Prostate gland (tissue), 2 donors: ENCODE measurements around the gene MTG1. TPM values are rescaled to one million over a fixed set of nuclear protein-coding genes. Genes with fewer than 3 reads are reported as not detected.
A peak's percentile ranks its signal among the peaks of the same experiment; 100 is the strongest.

Experiments
- DNase-seq: peaks from one replicate; pipeline ENCODE4 v3.0.0-alpha.2; 2019; ENCODE audit warnings: low spot score
- H3K27ac ChIP-seq, 2 donors: fragments of 200-600 bp; sonication (generic); 2 replicates each; pipeline ENCODE4 v1.5.1; 2017 to 2019
- H3K27me3 ChIP-seq: fragments of 200-600 bp; sonication (generic); replicated peaks from 2 replicates; pipeline ENCODE4 v1.5.1; 2019; ENCODE audit not compliant: insufficient read depth
- H3K36me3 ChIP-seq, 2 donors: fragments of 200-600 bp; sonication (generic); 1 replicate in 1 of 2; 2 replicates in 1 of 2; pipeline versions ENCODE4 v1.5.1 to v1.8.1; 2017 to 2019
- H3K4me1 ChIP-seq: fragments of 200-600 bp; sonication (generic); replicated peaks from 2 replicates; pipeline ENCODE4 v1.5.1; 2019
- H3K4me3 ChIP-seq, 2 donors: fragments of 200-600 bp; sonication (generic); 2 replicates each; pipeline ENCODE4 v1.5.1; 2017 to 2019
- H3K9me3 ChIP-seq: fragments of 200-600 bp; sonication (generic); 2 replicates; pipeline ENCODE4 v1.5.1; 2017
- POLR2A ChIP-seq: fragments of 450-650 bp; IDR thresholded peaks from one replicate; pipeline ENCODE4 v1.6.1; 2016; ENCODE audit warnings: antibody characterized with exemption, mild to moderate bottlenecking
- POLR2AphosphoS5 ChIP-seq: sonication (generic); formaldehyde crosslinking; IDR thresholded peaks from one replicate; pipeline ENCODE4 v1.6.1; 2017; ENCODE audit warnings: antibody characterized with exemption
- WGBS: methylation state at CpG from one replicate; pipeline ENCODE4 v1.1.5; 2018; 5-methylcytosine and 5-hydroxymethylcytosine counted together
- intact Hi-C: fragments of 100-400 bp; cut with DNase I; formaldehyde crosslinking; loops from one replicate; pipeline ENCODE4 v1.14.2; 2022
- total RNA-seq, 2 donors: library from RNA; depleted of rRNA; stranded (reverse); fragments of >200 nt; gene quantifications; one replicate each; pipeline ENCODE4 v1.1.0, GENCODE V29; 2016
- TF ChIP-seq, protein P1 (sequence below), 4 experiments: fragments of 200-600 bp in 2 of 4; fragments of 450-650 bp in 2 of 4; sonication (generic) in 2 of 4; IDR thresholded peaks; 1 replicate in 3 of 4; 2 replicates in 1 of 4; pipeline ENCODE4 v1.5.1; 2016 to 2019; ENCODE audit warnings: antibody characterized with exemption in 4 of 4, mild to moderate bottlenecking in 2 of 4, moderate library complexity in 2 of 4

Gene MTG1, protein sequence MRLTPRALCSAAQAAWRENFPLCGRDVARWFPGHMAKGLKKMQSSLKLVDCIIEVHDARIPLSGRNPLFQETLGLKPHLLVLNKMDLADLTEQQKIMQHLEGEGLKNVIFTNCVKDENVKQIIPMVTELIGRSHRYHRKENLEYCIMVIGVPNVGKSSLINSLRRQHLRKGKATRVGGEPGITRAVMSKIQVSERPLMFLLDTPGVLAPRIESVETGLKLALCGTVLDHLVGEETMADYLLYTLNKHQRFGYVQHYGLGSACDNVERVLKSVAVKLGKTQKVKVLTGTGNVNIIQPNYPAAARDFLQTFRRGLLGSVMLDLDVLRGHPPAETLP
- total RNA-seq: 10 to 100 TPM; 26.8 to 67.4 TPM

DNA sequence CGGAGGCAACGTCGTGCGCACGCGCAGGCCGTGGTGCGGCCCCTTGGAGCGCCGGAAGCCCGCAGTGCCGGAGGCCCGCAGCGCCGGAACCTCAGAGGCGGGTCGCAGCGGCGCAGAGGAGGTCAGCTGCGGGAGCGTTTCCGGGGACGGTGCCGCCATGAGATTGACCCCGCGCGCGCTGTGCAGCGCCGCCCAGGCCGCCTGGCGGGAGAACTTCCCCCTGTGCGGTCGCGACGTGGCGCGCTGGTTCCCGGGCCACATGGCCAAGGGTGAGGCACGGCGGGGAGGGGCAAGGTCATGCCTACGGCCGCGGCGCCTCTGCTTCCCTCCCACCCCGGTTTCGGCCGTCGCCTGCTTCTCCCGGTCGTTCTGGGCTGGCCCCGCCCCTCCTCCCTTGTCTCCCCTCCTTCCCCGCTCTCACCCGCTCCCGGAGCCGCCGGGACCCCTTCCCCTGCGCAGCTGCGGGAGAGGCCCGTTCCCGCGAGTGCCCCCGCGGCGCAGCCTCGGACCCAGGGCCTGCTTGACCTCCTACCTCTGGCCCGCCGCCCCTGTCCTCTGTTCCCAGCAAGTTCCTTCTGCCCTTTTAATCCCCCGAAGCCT is at the start of gene MTG1:
TSS of gene MTG1 (plus strand) at position 94 of the 600 bp plus-strand sequence. CDS start at position 158, 64 bp downstream.
- intact Hi-C loops: loop anchor here (2.0 kb wide), 1 partner anchor 21 kb away; the partner anchor contains the start of gene ECHS1
- H3K27ac ChIP-seq: peak within 1 kb of the TSS; percentile 64 to 78
- H3K4me3 ChIP-seq: peak within 1 kb of the TSS; percentile 80 to 97
- H3K27me3 ChIP-seq: no peaks in the 10 kb centered on the region
- peak; percentile 89 for DNase-seq
- TF ChIP-seq POLR2A: peak; percentile 70
- TF ChIP-seq, protein P1, sequence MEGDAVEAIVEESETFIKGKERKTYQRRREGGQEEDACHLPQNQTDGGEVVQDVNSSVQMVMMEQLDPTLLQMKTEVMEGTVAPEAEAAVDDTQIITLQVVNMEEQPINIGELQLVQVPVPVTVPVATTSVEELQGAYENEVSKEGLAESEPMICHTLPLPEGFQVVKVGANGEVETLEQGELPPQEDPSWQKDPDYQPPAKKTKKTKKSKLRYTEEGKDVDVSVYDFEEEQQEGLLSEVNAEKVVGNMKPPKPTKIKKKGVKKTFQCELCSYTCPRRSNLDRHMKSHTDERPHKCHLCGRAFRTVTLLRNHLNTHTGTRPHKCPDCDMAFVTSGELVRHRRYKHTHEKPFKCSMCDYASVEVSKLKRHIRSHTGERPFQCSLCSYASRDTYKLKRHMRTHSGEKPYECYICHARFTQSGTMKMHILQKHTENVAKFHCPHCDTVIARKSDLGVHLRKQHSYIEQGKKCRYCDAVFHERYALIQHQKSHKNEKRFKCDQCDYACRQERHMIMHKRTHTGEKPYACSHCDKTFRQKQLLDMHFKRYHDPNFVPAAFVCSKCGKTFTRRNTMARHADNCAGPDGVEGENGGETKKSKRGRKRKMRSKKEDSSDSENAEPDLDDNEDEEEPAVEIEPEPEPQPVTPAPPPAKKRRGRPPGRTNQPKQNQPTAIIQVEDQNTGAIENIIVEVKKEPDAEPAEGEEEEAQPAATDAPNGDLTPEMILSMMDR (IDR thresholded peaks at IDR 0.05): peak in 2 of 4 experiments; percentile 44 to 52
- TF ChIP-seq POLR2AphosphoS5: peak; percentile 86
- no peaks in the 10 kb centered on the region for H3K4me1 ChIP-seq
- WGBS: under 1% methylated on average over 50 of the region's 69 CpGs
- peaks cover 0 to 9% of the 10 kb centered on the region in 2 donors for H3K36me3 ChIP-seq
- H3K9me3 ChIP-seq: no peaks in the 10 kb centered on the region

DNA sequence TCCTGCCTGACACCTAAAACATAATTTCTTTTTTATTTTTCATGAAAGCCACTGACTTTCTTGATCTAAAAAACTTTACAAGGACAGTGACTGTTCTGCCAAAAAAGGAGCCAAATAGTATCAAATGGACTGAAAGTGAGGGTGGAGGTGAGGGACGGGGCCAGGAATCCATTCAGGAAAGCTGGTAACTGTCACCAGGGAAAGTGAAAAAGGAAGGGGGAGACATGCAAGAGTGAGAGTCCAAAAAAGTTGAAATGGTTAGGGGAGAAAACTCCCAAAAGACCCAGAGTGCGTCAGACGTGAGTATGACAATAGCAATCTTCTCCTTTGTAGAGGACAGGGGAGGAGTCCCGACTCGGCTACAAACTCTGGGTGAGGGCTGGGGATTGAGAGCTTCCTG is 49.7 kb upstream of the MTG1 start:
- intact Hi-C loops: no loop called here
- no peak overlapping the region for H3K4me3 ChIP-seq
- no peaks in the 10 kb centered on the region for H3K9me3 ChIP-seq
- TF ChIP-seq POLR2AphosphoS5 (no peak), POLR2A (no peak)
- TF ChIP-seq, protein P1 (IDR thresholded peaks at IDR 0.05): no peak
- no peak for DNase-seq
- 48% methylated on average over 5 of the region's 5 CpGs for WGBS
- H3K27ac ChIP-seq: no peak overlapping the region
- no peaks in the 10 kb centered on the region for H3K36me3 ChIP-seq
- H3K27me3 ChIP-seq: peaks cover 8% of the 10 kb centered on the region
- H3K4me1 ChIP-seq: no peaks in the 10 kb centered on the region

DNA sequence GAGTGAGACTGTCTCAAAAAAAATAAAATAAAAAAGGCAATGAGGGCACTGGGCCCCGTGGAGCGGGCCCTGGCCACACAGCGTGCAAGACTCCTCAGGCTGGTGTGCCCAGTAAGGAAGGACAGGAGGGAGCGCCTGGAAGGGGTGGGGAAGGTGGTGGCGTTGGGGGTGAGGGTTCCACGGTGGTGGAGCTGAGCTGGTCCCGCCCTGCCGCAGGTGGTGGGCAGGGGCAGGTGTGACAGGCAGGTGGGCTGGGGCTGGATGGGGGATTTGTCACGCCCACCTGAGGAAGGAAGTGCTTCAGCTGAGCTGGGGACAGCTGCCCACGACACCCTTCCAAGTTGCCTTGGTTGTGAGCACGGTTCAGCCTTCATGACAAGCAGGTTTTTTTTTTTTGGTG is 47.5 kb upstream of the MTG1 start:
- Histone ChIP-seq H3K4me3 (no peak overlapping the region), H3K27ac (no peak overlapping the region), H3K9me3 (no peaks in the 10 kb centered on the region), H3K4me1 (no peaks in the 10 kb centered on the region), H3K36me3 (no peaks in the 10 kb centered on the region), H3K27me3 (peaks cover 7% of the 10 kb centered on the region)
- DNase-seq: no peak
- intact Hi-C loops: no loop called here
- 49% methylated on average over 11 of the region's 11 CpGs for WGBS
- TF ChIP-seq POLR2AphosphoS5 (no peak), POLR2A (no peak)
- TF ChIP-seq, protein P1 (IDR thresholded peaks at IDR 0.05): no peak

DNA sequence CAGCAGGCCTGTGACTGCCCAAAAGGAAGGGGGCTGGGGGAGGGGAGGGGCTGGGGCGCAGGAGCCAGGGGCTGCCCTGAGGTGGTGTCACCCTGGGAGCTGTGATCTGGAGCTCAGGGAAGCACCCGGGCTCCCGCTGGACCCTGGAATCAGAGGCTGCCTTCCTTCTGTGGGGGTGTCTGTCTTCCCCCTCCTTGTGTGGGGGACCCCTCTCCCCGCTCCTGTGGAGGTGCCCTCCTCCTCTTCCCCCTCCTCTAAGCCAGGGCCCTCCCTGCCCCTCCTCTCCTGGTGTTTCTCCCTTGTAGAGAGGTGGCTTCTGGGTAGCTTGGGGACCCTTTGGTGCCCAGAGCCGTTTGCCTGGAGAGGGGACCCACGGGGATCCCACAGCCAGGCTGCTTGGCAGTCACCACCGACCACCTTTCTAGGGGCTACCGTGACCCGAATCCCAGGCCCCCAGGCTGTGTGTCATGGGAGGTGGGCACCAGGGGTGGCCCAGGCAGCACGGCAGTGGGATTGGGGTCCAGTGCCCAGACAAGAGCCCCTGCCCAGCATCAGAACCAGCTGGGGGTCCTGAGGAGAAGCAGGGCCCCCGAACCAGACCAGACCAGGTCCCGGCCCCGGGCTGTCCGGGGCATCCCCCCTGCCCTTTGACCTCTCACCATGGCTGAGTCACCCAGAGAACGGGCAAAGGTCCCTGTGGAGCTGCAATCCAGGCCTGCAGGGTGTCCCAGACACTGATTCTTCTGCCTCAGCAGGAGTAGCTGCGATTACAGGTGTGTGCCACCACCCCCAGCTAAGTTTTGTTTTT is 46.0 kb upstream of the MTG1 start:
- Histone ChIP-seq H3K27ac (no peak overlapping the region), H3K9me3 (no peaks in the 10 kb centered on the region), H3K4me3 (no peak overlapping the region), H3K27me3 (peaks cover 6% of the 10 kb centered on the region), H3K36me3 (no peaks in the 10 kb centered on the region), H3K4me1 (no peaks in the 10 kb centered on the region)
- intact Hi-C loops: no loop called here
- DNase-seq: no peak
- no peak for TF ChIP-seq POLR2AphosphoS5
- TF ChIP-seq, protein P1 (IDR thresholded peaks at IDR 0.05): no peak
- WGBS: 56% methylated on average over 16 of the region's 16 CpGs
